Fibroblast of villous mesenchyme (primary cell): ENCODE measurements around the gene TOX2. TPM values are rescaled to one million over a fixed set of nuclear protein-coding genes. Genes with fewer than 3 reads are reported as not detected.

Source experiments
- DNase-seq: peaks from one replicate; pipeline ENCODE4 v3.0.0-alpha.2; 2010; ENCODE audit warnings: low read depth
- H3K4me3 ChIP-seq: 2 replicates; pipeline ENCODE4 v1.5.1; 2011; ENCODE audit warnings: low read depth, mild to moderate bottlenecking, low read length
- CTCF ChIP-seq: IDR thresholded peaks from 2 replicates; pipeline ENCODE4 v1.5.1; 2012; ENCODE audit warnings: low read depth, mild to moderate bottlenecking, low read length; ENCODE audit not compliant: insufficient read depth
- total RNA-seq: library from RNA; depleted of rRNA; stranded (reverse); fragments of >200 nt; gene quantifications from 2 replicates; pipeline ENCODE4 v1.2.3, GENCODE V29; 2012

TOX2 gene
- total RNA-seq, 1 donor = 0.43 TPM

- no peak for DNase-seq
- H3K4me3 ChIP-seq = no peak overlapping the region
- TF ChIP-seq CTCF = no peak
Measured at GRCh38 chr20:44006578-44006977, 91.9 kb downstream of the TOX2 start.

GRCh38 chr20:44008806-44009678 is 94.4 kb downstream of the TOX2 start:
- DNase-seq = no peak
- TF ChIP-seq CTCF = no peak
- H3K4me3 ChIP-seq = no peak overlapping the region

- TF ChIP-seq CTCF = no peak
- DNase-seq = no peak
- H3K4me3 ChIP-seq = no peak overlapping the region
Measured at GRCh38 chr20:44009679-44009992, 95.0 kb downstream of the TOX2 start.

GRCh38 chr20:44010162-44010704 is 95.6 kb downstream of the TOX2 start:
- no peak overlapping the region for H3K4me3 ChIP-seq
- no peak for TF ChIP-seq CTCF
- DNase-seq = no peak

GRCh38 chr20:44011251-44011940 is 96.7 kb downstream of the TOX2 start:
- TF ChIP-seq CTCF = no peak
- DNase-seq = no peak

GRCh38 chr20:44012466-44013226 is 98.0 kb downstream of the TOX2 start:
- no peak for TF ChIP-seq CTCF
- no peak for DNase-seq

More at GRCh38 chr20:44011251-44011940, 96.7 kb downstream of the TOX2 start:
- no peak overlapping the region for H3K4me3 ChIP-seq

More at GRCh38 chr20:44012466-44013226, 98.0 kb downstream of the TOX2 start:
- H3K4me3 ChIP-seq = no peak overlapping the region
